Osteocyte (in vitro differentiated cells): ENCODE data around the gene TNFRSF9. TPM values are rescaled to one million over a fixed set of nuclear protein-coding genes. Genes with fewer than 3 reads are reported as not detected.

Experiments used
- DNase-seq: peaks from one replicate; pipeline ENCODE4 v3.0.0; 2021; ENCODE audit warnings: mixed read lengths; ENCODE audit not compliant: unreplicated experiment; ENCODE audit errors: extremely low spot score
- H3K27ac Mint-ChIP-seq: one replicate; pipeline ENCODE4 v1.8.0; 2021; ENCODE audit warnings: mild to moderate bottlenecking, mixed read lengths; ENCODE audit not compliant: unreplicated experiment
- H3K27me3 Mint-ChIP-seq: one replicate; pipeline ENCODE4 v1.8.0; 2021; ENCODE audit warnings: mixed read lengths; ENCODE audit not compliant: unreplicated experiment
- H3K36me3 Mint-ChIP-seq: one replicate; pipeline ENCODE4 v1.8.0; 2021; ENCODE audit warnings: mixed read lengths; ENCODE audit not compliant: unreplicated experiment
- H3K4me1 Mint-ChIP-seq: one replicate; pipeline ENCODE4 v1.8.0; 2021; ENCODE audit warnings: mixed read lengths; ENCODE audit not compliant: unreplicated experiment
- H3K4me3 Mint-ChIP-seq: one replicate; pipeline ENCODE4 v1.8.0; 2021; ENCODE audit warnings: mild to moderate bottlenecking, moderate library complexity, mixed read lengths; ENCODE audit not compliant: unreplicated experiment
- H3K9me3 Mint-ChIP-seq: one replicate; pipeline ENCODE4 v1.8.0; 2021; ENCODE audit warnings: mixed read lengths; ENCODE audit not compliant: unreplicated experiment
- total RNA-seq: library from RNA; stranded (reverse); gene quantifications from 2 replicates; pipeline ENCODE4 v1.2.1, GENCODE V29; 2021
- TF ChIP-seq, protein P1 (sequence below): fragments of 200-600 bp; sonication (generic); IDR thresholded peaks from 2 replicates; pipeline ENCODE4 v1.5.0; 2021; ENCODE audit warnings: antibody characterized with exemption, mild to moderate bottlenecking, moderate library complexity

Gene TNFRSF9
- total RNA-seq, 1 donor from 2014 or later = not detected

DNA sequence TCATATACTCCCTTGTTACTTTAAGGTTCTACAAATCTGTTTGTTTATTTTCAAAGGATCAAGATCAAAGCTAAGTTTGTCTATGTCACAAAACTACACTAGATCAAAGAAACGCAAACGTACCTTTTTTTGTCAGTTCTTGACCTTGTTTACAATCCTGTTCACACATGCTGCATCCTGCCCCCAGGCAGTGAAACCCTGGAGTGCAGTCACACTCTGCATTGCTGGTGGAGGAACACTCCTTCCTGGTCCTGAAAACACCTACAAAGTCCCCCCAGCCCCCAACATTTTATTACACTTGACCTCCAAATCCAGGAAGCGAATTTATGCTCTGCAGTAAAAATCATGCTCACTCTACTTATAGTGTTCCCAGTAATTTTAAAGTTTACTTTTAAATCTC is 2.6 kb downstream of the TNFRSF9 start:
- H3K36me3 Mint-ChIP-seq = no peaks in the 10 kb centered on the region

DNA sequence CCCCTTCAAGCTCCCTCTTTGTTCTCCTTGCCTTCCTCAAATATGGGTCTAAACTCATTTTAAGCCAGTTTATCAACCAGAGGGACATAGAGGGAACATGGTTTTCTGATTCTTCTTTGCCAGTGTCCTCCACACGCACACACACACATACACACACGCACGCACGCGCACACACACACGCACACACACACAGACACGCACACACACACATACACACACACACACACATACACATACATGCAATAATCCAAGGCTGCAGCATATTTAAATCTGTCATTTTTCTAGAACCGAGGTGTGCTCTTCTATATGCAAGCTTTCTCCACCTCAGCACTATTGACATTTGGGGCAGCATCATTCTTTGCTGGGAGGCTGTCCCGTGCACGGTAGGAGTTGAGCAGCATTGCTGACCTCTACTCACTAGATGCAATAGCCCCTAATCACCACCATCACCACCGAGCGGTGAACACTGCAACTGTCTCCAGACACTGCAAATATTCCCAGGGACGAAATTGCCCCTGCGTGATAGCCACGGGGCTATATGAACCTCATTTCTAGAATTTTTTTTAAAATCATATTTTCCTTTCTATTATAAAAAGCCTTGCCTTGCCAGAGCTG is 8.0 kb downstream of the TNFRSF9 start:
- TF ChIP-seq, protein P1, sequence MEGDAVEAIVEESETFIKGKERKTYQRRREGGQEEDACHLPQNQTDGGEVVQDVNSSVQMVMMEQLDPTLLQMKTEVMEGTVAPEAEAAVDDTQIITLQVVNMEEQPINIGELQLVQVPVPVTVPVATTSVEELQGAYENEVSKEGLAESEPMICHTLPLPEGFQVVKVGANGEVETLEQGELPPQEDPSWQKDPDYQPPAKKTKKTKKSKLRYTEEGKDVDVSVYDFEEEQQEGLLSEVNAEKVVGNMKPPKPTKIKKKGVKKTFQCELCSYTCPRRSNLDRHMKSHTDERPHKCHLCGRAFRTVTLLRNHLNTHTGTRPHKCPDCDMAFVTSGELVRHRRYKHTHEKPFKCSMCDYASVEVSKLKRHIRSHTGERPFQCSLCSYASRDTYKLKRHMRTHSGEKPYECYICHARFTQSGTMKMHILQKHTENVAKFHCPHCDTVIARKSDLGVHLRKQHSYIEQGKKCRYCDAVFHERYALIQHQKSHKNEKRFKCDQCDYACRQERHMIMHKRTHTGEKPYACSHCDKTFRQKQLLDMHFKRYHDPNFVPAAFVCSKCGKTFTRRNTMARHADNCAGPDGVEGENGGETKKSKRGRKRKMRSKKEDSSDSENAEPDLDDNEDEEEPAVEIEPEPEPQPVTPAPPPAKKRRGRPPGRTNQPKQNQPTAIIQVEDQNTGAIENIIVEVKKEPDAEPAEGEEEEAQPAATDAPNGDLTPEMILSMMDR = no peak
- Mint-ChIP-seq H3K27me3 (peaks cover 53% of the 10 kb centered on the region), H3K27ac (no peak overlapping the region), H3K36me3 (no peaks in the 10 kb centered on the region), H3K4me3 (no peak overlapping the region), H3K9me3 (no peaks in the 10 kb centered on the region), H3K4me1 (no peaks in the 10 kb centered on the region)
- DNase-seq = no peak

More for the DNA sequence above, 2.6 kb downstream of the TNFRSF9 start:
- Mint-ChIP-seq H3K9me3 (no peaks in the 10 kb centered on the region), H3K27ac (no peak overlapping the region), H3K4me1 (peaks cover 20% of the 10 kb centered on the region), H3K4me3 (no peak overlapping the region), H3K27me3 (peaks cover 71% of the 10 kb centered on the region)
- no peak for DNase-seq
- TF ChIP-seq, protein P1 = no peak

DNA sequence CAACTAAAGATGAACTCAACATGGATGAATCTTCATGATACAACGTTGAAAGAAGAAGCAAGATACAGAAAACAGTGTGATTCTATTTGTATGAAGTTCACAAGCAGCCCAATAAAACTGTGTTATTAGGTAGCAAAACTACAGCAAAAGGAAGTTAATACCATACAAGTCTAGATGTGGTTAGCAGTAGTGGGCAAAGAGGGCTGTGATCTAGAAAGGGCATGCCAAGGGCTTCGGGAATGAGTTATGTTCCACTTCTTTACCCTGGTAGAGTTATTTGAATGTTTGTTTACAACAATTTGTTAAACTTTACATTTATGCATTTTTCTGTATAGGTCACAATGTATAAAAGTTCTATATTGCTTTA is 9.2 kb downstream of the TNFRSF9 start:
- H3K4me3 Mint-ChIP-seq = no peak overlapping the region
- H3K4me1 Mint-ChIP-seq = no peaks in the 10 kb centered on the region
- TF ChIP-seq, protein P1 = no peak
- DNase-seq = no peak
- H3K27me3 Mint-ChIP-seq = peaks cover 51% of the 10 kb centered on the region
- no peak overlapping the region for H3K27ac Mint-ChIP-seq
- H3K9me3 Mint-ChIP-seq = no peaks in the 10 kb centered on the region
- H3K36me3 Mint-ChIP-seq = no peaks in the 10 kb centered on the region

DNA sequence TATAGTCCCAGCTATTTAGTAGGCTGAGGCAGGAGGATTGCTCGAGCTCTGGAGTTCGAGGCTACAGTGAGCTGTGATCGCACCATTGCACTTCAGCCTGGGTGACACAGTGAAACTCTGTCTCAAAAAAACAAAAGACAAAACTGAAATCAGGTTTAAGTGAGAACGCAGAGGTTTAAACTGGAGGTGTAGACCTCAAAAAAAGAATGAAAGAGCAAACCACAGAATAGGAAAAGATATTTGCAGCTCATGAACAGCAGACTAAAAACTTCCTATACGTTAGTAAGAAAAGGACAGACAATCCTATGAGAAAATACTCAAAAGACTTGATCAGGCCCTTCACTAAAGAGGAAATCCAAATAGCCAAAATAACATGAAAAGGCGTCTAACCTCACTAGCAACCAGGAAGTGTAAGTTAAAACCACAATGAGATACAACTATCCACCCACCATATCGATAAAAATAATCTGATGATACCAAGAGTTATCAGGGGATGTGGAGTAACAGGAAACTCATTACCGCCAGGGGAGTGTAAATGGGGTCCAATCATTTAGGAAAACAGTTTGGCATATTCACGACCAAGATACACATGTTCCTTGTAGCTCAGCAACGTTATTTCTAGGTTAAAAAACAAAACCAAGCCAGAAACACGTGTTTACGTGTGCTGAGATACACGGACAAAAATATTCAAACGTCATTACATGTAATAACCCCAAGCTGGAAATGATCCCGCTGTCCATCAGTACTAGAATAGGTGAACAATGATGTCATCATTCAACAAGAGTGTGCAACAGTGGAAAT is 9.8 kb downstream of the TNFRSF9 start:
- Mint-ChIP-seq H3K27me3 (peaks cover 52% of the 10 kb centered on the region), H3K36me3 (no peaks in the 10 kb centered on the region), H3K27ac (no peak overlapping the region), H3K4me3 (no peak overlapping the region), H3K9me3 (no peaks in the 10 kb centered on the region), H3K4me1 (no peaks in the 10 kb centered on the region)
- DNase-seq = no peak
- TF ChIP-seq, protein P1 = no peak

DNA sequence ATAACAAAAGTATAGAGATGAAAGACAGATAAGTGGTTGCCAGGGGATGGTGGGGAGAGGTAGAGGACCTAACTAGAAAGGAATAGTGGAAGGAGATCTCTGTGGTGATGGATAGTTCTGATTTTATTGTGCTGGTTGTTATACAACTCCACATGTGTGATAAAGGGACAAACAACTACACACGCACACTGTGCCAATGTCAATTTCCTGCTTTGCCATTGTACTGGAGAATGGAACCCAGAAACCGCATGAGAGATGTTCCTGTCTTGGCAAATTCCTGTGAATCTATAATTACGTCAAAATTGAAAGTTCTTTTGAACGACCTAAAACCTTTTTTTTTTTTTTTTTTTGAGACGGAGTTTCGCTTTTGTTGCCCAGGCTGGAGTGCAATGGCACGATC is 11.0 kb downstream of the TNFRSF9 start:
- no peaks in the 10 kb centered on the region for H3K36me3 Mint-ChIP-seq
- no peak overlapping the region for H3K4me3 Mint-ChIP-seq
- no peak overlapping the region for H3K27ac Mint-ChIP-seq
- TF ChIP-seq, protein P1 = no peak
- no peaks in the 10 kb centered on the region for H3K9me3 Mint-ChIP-seq
- no peak for DNase-seq
- H3K27me3 Mint-ChIP-seq = peaks cover 44% of the 10 kb centered on the region
- no peaks in the 10 kb centered on the region for H3K4me1 Mint-ChIP-seq
